SK-N-SH treated with all-trans-retinoic acid at 6 μM for 48 hours (cell line): ENCODE measurements around the gene AMTN.

Experiments
- ATAC-seq: fragments of 200-7000 bp; cut with Tn5 transposase; 3 replicates; pipeline ENCODE4 v1.9.1; 2020; ENCODE audit warnings: mild to moderate bottlenecking, moderate library complexity
- ARNTL ChIP-seq: fragments of 450-650 bp; formaldehyde crosslinking; IDR thresholded peaks from 2 replicates; pipeline ENCODE4 v1.5.0; 2020; ENCODE audit warnings: low read depth, mild to moderate bottlenecking, moderate library complexity, borderline replicate concordance
- BACH2 ChIP-seq: fragments of 250-450 bp; sonication (Bioruptor Pico); IDR thresholded peaks from 2 replicates; pipeline ENCODE4 v1.9.0; 2021; ENCODE audit warnings: mild to moderate bottlenecking, borderline replicate concordance
- CSDC2 ChIP-seq: fragments of 250-450 bp; sonication (Bioruptor Pico); IDR thresholded peaks from 2 replicates; pipeline ENCODE4 v1.5.0; 2020; ENCODE audit warnings: mild to moderate bottlenecking, moderate library complexity
- ESRRG ChIP-seq: fragments of 250-450 bp; sonication (Bioruptor Pico); IDR thresholded peaks from 2 replicates; pipeline ENCODE4 v1.6.1; 2021; ENCODE audit warnings: mild to moderate bottlenecking
- OSR1 ChIP-seq: fragments of 250-450 bp; sonication (Bioruptor Pico); IDR thresholded peaks from 2 replicates; pipeline ENCODE4 v1.8.0; 2022; ENCODE audit warnings: moderate library complexity, mild to moderate bottlenecking, inconsistent platforms
- PPARA ChIP-seq: fragments of 250-450 bp; sonication (Bioruptor Pico); IDR thresholded peaks from 2 replicates; pipeline ENCODE4 v1.5.0; 2020; ENCODE audit warnings: mild to moderate bottlenecking, borderline replicate concordance
- RARB ChIP-seq: fragments of 250-450 bp; sonication (Bioruptor Pico); IDR thresholded peaks from 2 replicates; pipeline ENCODE4 v1.8.0; 2021; ENCODE audit warnings: mild to moderate bottlenecking, moderate library complexity
- SNAI2 ChIP-seq: fragments of 250-450 bp; sonication (Bioruptor Pico); IDR thresholded peaks from 2 replicates; pipeline ENCODE4 v1.5.0; 2020; ENCODE audit warnings: mild to moderate bottlenecking, moderate library complexity
- TCF4 ChIP-seq: fragments of 250-450 bp; sonication (Bioruptor Pico); IDR thresholded peaks from 2 replicates; pipeline ENCODE4 v1.8.0; 2021; ENCODE audit warnings: mild to moderate bottlenecking, moderate library complexity, borderline replicate concordance
- TOX ChIP-seq: fragments of 250-450 bp; sonication (Bioruptor Pico); IDR thresholded peaks from 2 replicates; pipeline ENCODE4 v1.8.0; 2021; ENCODE audit warnings: mild to moderate bottlenecking, moderate library complexity, borderline replicate concordance
- ZC3H10 ChIP-seq: fragments of 250-450 bp; sonication (Bioruptor Pico); IDR thresholded peaks from 2 replicates; pipeline ENCODE4 v1.5.1; 2021; ENCODE audit warnings: mild to moderate bottlenecking, moderate library complexity
- ZFP3 ChIP-seq: fragments of 250-450 bp; sonication (Bioruptor Pico); IDR thresholded peaks from 2 replicates; pipeline ENCODE4 v1.5.0; 2020; ENCODE audit warnings: mild to moderate bottlenecking, moderate library complexity
- ZFP30 ChIP-seq: fragments of 450-650 bp; formaldehyde crosslinking; IDR thresholded peaks from 2 replicates; pipeline ENCODE4 v1.5.0; 2022; ENCODE audit warnings: mild to moderate bottlenecking, moderate library complexity
- ZNF565 ChIP-seq: fragments of 450-650 bp; formaldehyde crosslinking; conservative IDR thresholded peaks from 2 replicates; pipeline ENCODE4 v1.5.0; 2020; ENCODE audit warnings: low read depth, mild to moderate bottlenecking, moderate library complexity
- ZNF8 ChIP-seq: fragments of 450-650 bp; formaldehyde crosslinking; IDR thresholded peaks from 2 replicates; pipeline ENCODE4 v1.5.0; 2020; ENCODE audit warnings: mild to moderate bottlenecking, moderate library complexity
- TF ChIP-seq, protein P1 (sequence below): fragments of 250-450 bp; sonication (Bioruptor Pico); IDR thresholded peaks from 2 replicates; pipeline ENCODE4 v1.5.1; 2021; ENCODE audit warnings: mild to moderate bottlenecking, moderate library complexity
- TF ChIP-seq, protein P2 (sequence below): fragments of 250-450 bp; sonication (Bioruptor Pico); IDR thresholded peaks from 2 replicates; pipeline ENCODE4 v1.8.0; 2021; ENCODE audit warnings: low read depth, mild to moderate bottlenecking, moderate library complexity, borderline replicate concordance
- TF ChIP-seq, protein P3 (sequence below): fragments of 250-450 bp; sonication (Bioruptor Pico); IDR thresholded peaks from 2 replicates; pipeline ENCODE4 v1.5.0; 2020; ENCODE audit warnings: mild to moderate bottlenecking, moderate library complexity
- TF ChIP-seq, protein P4 (sequence below): fragments of 250-450 bp; sonication (Bioruptor Pico); IDR thresholded peaks from 2 replicates; pipeline ENCODE4 v1.5.1; 2020; ENCODE audit warnings: low read depth, mild to moderate bottlenecking, moderate library complexity
- TF ChIP-seq, protein P5 (sequence below): fragments of 250-450 bp; sonication (Bioruptor Pico); IDR thresholded peaks from 2 replicates; pipeline ENCODE4 v1.8.0; 2020; ENCODE audit warnings: mild to moderate bottlenecking, moderate library complexity, borderline replicate concordance

The AMTN gene

DNA sequence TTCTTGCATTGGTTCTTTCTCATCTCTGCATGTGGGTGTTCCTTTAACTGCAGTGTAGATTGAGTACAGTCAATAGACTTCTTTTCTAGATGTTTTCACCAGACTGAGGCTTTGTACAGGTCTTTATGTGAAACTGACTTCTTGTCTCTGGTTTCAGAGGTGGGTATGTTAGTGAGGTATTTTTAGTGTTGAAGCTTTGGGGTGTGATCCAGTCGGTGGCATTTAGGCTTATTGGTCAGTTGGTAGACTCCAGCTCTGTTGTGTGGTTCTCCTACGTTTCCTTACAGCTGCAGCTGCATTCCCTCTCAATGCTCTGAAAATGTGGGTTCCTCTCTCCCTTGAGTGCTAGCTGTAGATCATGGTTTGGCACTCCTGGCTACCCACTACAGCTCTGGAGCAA lies 52.4 kb downstream of the AMTN start:
- no peak for ATAC-seq
- TF ChIP-seq ZFP3 (CRISPR knock-in tag): no peak
- TF ChIP-seq, protein P1, sequence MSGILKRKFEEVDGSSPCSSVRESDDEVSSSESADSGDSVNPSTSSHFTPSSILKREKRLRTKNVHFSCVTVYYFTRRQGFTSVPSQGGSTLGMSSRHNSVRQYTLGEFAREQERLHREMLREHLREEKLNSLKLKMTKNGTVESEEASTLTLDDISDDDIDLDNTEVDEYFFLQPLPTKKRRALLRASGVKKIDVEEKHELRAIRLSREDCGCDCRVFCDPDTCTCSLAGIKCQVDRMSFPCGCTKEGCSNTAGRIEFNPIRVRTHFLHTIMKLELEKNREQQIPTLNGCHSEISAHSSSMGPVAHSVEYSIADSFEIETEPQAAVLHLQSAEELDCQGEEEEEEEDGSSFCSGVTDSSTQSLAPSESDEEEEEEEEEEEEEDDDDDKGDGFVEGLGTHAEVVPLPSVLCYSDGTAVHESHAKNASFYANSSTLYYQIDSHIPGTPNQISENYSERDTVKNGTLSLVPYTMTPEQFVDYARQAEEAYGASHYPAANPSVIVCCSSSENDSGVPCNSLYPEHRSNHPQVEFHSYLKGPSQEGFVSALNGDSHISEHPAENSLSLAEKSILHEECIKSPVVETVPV: no peak
- no peak for TF ChIP-seq TOX (CRISPR knock-in tag)
- TF ChIP-seq BACH2: no peak
- no peak for TF ChIP-seq OSR1 (CRISPR knock-in tag)
- no peak for TF ChIP-seq ZC3H10 (CRISPR knock-in tag)
- no peak for TF ChIP-seq RARB
- no peak for TF ChIP-seq ZNF8 (CRISPR knock-in tag)
- TF ChIP-seq, all 23 proteins: peak for 0

DNA sequence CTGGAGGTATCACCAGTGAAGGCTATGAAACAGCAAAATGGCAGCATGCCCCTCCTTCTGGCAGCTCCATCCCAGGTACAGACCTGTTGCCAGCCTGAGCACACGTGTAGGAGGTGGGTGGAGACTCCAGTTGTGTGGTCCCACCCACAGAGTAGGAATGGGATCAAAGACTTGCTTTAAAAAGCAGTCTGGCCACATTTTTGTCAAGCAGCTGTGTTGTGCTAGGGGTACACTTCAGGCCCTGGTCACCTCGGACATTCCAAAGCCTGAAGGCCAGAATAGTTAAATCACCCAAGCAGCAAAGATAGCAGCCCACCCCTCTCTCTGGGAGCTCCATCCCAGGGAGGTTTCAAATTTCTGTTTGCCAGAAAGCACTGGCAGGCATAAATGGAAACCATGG lies 53.4 kb downstream of the AMTN start:
- TF ChIP-seq, protein P2, sequence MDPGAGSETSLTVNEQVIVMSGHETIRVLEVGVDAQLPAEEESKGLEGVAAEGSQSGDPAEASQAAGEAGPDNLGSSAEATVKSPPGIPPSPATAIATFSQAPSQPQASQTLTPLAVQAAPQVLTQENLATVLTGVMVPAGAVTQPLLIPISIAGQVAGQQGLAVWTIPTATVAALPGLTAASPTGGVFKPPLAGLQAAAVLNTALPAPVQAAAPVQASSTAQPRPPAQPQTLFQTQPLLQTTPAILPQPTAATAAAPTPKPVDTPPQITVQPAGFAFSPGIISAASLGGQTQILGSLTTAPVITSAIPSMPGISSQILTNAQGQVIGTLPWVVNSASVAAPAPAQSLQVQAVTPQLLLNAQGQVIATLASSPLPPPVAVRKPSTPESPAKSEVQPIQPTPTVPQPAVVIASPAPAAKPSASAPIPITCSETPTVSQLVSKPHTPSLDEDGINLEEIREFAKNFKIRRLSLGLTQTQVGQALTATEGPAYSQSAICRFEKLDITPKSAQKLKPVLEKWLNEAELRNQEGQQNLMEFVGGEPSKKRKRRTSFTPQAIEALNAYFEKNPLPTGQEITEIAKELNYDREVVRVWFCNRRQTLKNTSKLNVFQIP (CRISPR knock-in tag): no peak
- TF ChIP-seq CSDC2 (CRISPR knock-in tag) (no peak), PPARA (CRISPR knock-in tag) (no peak), ZC3H10 (CRISPR knock-in tag) (no peak), ESRRG (CRISPR knock-in tag) (no peak), ZNF565 (no peak), ZFP30 (CRISPR knock-in tag) (no peak), RARB (no peak), TCF4 (no peak), ARNTL (no peak), SNAI2 (no peak)
- TF ChIP-seq, protein P3, sequence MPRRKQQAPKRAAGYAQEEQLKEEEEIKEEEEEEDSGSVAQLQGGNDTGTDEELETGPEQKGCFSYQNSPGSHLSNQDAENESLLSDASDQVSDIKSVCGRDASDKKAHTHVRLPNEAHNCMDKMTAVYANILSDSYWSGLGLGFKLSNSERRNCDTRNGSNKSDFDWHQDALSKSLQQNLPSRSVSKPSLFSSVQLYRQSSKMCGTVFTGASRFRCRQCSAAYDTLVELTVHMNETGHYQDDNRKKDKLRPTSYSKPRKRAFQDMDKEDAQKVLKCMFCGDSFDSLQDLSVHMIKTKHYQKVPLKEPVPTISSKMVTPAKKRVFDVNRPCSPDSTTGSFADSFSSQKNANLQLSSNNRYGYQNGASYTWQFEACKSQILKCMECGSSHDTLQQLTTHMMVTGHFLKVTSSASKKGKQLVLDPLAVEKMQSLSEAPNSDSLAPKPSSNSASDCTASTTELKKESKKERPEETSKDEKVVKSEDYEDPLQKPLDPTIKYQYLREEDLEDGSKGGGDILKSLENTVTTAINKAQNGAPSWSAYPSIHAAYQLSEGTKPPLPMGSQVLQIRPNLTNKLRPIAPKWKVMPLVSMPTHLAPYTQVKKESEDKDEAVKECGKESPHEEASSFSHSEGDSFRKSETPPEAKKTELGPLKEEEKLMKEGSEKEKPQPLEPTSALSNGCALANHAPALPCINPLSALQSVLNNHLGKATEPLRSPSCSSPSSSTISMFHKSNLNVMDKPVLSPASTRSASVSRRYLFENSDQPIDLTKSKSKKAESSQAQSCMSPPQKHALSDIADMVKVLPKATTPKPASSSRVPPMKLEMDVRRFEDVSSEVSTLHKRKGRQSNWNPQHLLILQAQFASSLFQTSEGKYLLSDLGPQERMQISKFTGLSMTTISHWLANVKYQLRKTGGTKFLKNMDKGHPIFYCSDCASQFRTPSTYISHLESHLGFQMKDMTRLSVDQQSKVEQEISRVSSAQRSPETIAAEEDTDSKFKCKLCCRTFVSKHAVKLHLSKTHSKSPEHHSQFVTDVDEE (CRISPR knock-in tag): no peak
- TF ChIP-seq, protein P4, sequence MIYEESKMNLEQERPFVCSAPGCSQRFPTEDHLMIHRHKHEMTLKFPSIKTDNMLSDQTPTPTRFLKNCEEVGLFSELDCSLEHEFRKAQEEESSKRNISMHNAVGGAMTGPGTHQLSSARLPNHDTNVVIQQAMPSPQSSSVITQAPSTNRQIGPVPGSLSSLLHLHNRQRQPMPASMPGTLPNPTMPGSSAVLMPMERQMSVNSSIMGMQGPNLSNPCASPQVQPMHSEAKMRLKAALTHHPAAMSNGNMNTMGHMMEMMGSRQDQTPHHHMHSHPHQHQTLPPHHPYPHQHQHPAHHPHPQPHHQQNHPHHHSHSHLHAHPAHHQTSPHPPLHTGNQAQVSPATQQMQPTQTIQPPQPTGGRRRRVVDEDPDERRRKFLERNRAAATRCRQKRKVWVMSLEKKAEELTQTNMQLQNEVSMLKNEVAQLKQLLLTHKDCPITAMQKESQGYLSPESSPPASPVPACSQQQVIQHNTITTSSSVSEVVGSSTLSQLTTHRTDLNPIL (CRISPR knock-in tag): no peak
- no peak for ATAC-seq

DNA sequence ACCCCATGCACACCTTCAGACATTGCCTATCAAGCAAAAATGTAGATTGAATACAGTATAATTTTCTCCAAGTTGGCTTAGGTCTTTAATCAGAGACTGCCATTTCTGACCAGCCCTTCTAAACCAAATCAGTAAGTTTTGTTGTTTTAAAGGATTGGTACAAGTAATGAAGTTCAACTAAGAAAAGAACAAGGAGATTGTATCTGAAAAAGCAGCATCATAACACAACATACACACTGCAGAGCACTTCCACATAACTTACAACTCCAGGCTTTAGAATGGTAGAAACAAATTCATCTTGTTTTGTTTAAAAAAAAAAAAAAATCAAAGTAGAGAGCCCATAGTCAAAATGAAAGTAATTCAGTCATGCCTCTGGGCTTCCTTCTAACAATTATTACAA lies 57.6 kb downstream of the AMTN start:
- no peak for ATAC-seq

More for the DNA sequence above, 57.6 kb downstream of the AMTN start:
- TF ChIP-seq BACH2 (no peak), ARNTL (no peak), PPARA (CRISPR knock-in tag) (no peak), ZNF565 (no peak), TOX (CRISPR knock-in tag) (no peak), CSDC2 (CRISPR knock-in tag) (no peak), SNAI2 (no peak), ZFP30 (CRISPR knock-in tag) (no peak), TCF4 (no peak), ZNF8 (CRISPR knock-in tag) (no peak), ESRRG (CRISPR knock-in tag) (no peak), ZFP3 (CRISPR knock-in tag) (no peak)
- TF ChIP-seq, protein P1: no peak
- TF ChIP-seq, protein P2 (CRISPR knock-in tag): no peak
- TF ChIP-seq, protein P5, sequence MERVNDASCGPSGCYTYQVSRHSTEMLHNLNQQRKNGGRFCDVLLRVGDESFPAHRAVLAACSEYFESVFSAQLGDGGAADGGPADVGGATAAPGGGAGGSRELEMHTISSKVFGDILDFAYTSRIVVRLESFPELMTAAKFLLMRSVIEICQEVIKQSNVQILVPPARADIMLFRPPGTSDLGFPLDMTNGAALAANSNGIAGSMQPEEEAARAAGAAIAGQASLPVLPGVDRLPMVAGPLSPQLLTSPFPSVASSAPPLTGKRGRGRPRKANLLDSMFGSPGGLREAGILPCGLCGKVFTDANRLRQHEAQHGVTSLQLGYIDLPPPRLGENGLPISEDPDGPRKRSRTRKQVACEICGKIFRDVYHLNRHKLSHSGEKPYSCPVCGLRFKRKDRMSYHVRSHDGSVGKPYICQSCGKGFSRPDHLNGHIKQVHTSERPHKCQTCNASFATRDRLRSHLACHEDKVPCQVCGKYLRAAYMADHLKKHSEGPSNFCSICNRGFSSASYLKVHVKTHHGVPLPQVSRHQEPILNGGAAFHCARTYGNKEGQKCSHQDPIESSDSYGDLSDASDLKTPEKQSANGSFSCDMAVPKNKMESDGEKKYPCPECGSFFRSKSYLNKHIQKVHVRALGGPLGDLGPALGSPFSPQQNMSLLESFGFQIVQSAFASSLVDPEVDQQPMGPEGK: no peak
- TF ChIP-seq, all 23 proteins: peak for 0
